Endothelial cell of umbilical vein (primary cell): ENCODE results near the gene VCL. TPM values are rescaled to one million over a fixed set of nuclear protein-coding genes. Genes with fewer than 3 reads are reported as not detected.

ENCODE experiments used
- BruUV-seq: library from RNA; stranded (reverse); fragments of 400-500 nt; replicated peaks from 2 replicates; lab custom pipeline; 2021; lab: Mats Ljungman, UMichigan
- CTCF ChIA-PET: fragments of 300-600, 350-600 bp; sonication (Branson Sonifier 250); formaldehyde crosslinking; loops from one replicate; lab custom pipeline; 2021; ENCODE audit warnings: antibody characterized with exemption, inconsistent platforms; lab: Charles Lee
- POLR2A ChIA-PET: fragments of 300-600, 350-600 bp; sonication (Branson Sonifier 250); formaldehyde crosslinking; loops from one replicate; lab custom pipeline; 2021; ENCODE audit warnings: antibody characterized with exemption, inconsistent platforms; lab: Charles Lee
- DNase-seq: peaks from one replicate; pipeline ENCODE4 v3.0.0-alpha.2; 2011; ENCODE audit warnings: low read depth, low spot score
- FAIRE-seq: peaks from 2 replicates; lab custom pipeline; 2011; peaks lifted over from hg19 to GRCh38; lab: Jason Lieb, UNC
- H2AFZ ChIP-seq: 2 replicates; pipeline ENCODE4 v1.6.0; 2012; ENCODE audit warnings: low read depth, low read length, control low read depth, inconsistent platforms
- H3K27ac ChIP-seq: 2 replicates; pipeline ENCODE4 v1.5.1; 2011; ENCODE audit warnings: low read depth, mild to moderate bottlenecking, control low read depth, low read length, moderate library complexity; ENCODE audit not compliant: insufficient read depth
- H3K27me3 ChIP-seq, 2 experiments: 2 replicates each; pipeline versions ENCODE4 v1.6.0 to v1.6.1; 2011; ENCODE audit warnings: low read length in 2 of 2, mixed read lengths in 1 of 2; ENCODE audit not compliant: control insufficient read depth in 2 of 2, insufficient read depth in 2 of 2
- H3K36me3 ChIP-seq, 2 experiments: 2 replicates in 1 of 2; 3 replicates in 1 of 2; pipeline ENCODE4 v1.5.1; 2011; ENCODE audit warnings: low read length in 2 of 2, mild to moderate bottlenecking in 1 of 2, moderate library complexity in 1 of 2; ENCODE audit not compliant: control insufficient read depth in 2 of 2, insufficient read depth in 2 of 2; ENCODE audit errors: extremely low read depth in 1 of 2
- H3K4me1 ChIP-seq: 3 replicates; pipeline ENCODE4 v1.5.1; 2011; ENCODE audit warnings: mild to moderate bottlenecking, low read length; ENCODE audit not compliant: control insufficient read depth, insufficient read depth; ENCODE audit errors: extremely low read depth
- H3K4me2 ChIP-seq: 2 replicates; pipeline ENCODE4 v1.6.1; 2011; ENCODE audit warnings: low read length, control low read depth, mixed read lengths; ENCODE audit not compliant: insufficient read depth
- H3K4me3 ChIP-seq, 3 experiments: fragments of 200-600 bp in 1 of 3; sonication (generic), shearing (Covaris generic) in 1 of 3; replicated peaks in 1 of 3; 2 replicates each; pipeline ENCODE4 v1.5.1; 2011 to 2016; ENCODE audit warnings: control low read depth in 3 of 3, low read length in 3 of 3, mild to moderate bottlenecking in 2 of 3, inconsistent platforms in 1 of 3, low read depth in 1 of 3, moderate library complexity in 1 of 3; ENCODE audit not compliant: insufficient read depth in 1 of 3
- H3K79me2 ChIP-seq: 2 replicates; pipeline ENCODE4 v1.6.0; 2012; ENCODE audit warnings: low read length, inconsistent platforms; ENCODE audit not compliant: control insufficient read depth, insufficient read depth
- H3K9ac ChIP-seq: replicated peaks from 2 replicates; pipeline ENCODE3; 2011; ENCODE audit warnings: low read length, control low read depth; ENCODE audit not compliant: insufficient read depth; ENCODE audit errors: extremely low read depth
- H3K9me1 ChIP-seq: replicated peaks from 3 replicates; pipeline ENCODE4 v1.6.0; 2011; ENCODE audit warnings: mild to moderate bottlenecking, low read length; ENCODE audit not compliant: control insufficient read depth, insufficient read depth; ENCODE audit errors: extremely low read depth
- H3K9me3 ChIP-seq: replicated peaks from 2 replicates; pipeline ENCODE4 v1.5.1; 2012; ENCODE audit warnings: low read length, inconsistent platforms; ENCODE audit not compliant: control insufficient read depth, insufficient read depth
- H4K20me1 ChIP-seq: replicated peaks from 2 replicates; pipeline ENCODE3; 2011; ENCODE audit warnings: mild to moderate bottlenecking, low read length; ENCODE audit not compliant: control insufficient read depth, insufficient read depth; ENCODE audit errors: extremely low read depth
- CTCF ChIP-seq, 2 donors: IDR thresholded peaks; 1 replicate in 1 of 2; 2 replicates in 1 of 2; pipeline ENCODE4 v1.5.1; 2011; ENCODE audit warnings: low read length in 2 of 2, mild to moderate bottlenecking in 2 of 2, moderate library complexity in 2 of 2, control low read depth in 1 of 2, inconsistent platforms in 1 of 2, low read depth in 1 of 2; ENCODE audit not compliant: insufficient read depth in 1 of 2; ENCODE audit errors: extremely low read depth in 1 of 2
- EZH2 ChIP-seq: IDR thresholded peaks from 2 replicates; pipeline ENCODE4 v1.6.1; 2012; ENCODE audit warnings: borderline replicate concordance, low read depth, mild to moderate bottlenecking, moderate library complexity, low read length, inconsistent platforms; ENCODE audit not compliant: severe bottlenecking
- FOS ChIP-seq: IDR thresholded peaks from 2 replicates; pipeline ENCODE4 v1.6.1; 2011; ENCODE audit warnings: mild to moderate bottlenecking, low read length, moderate library complexity, borderline replicate concordance; ENCODE audit not compliant: insufficient read depth
- GATA2 ChIP-seq: IDR thresholded peaks from 2 replicates; pipeline ENCODE4 v1.7.0; 2011; ENCODE audit warnings: low read depth, mild to moderate bottlenecking, moderate library complexity, mixed read lengths, low read length; ENCODE audit not compliant: insufficient read length, insufficient read depth
- JUN ChIP-seq: IDR thresholded peaks from 2 replicates; pipeline ENCODE4 v1.6.1; 2011; ENCODE audit warnings: borderline replicate concordance, low read depth; ENCODE audit not compliant: insufficient read length, insufficient read depth
- MAX ChIP-seq: IDR thresholded peaks from 2 replicates; pipeline ENCODE4 v1.6.1; 2011; ENCODE audit not compliant: insufficient read depth, insufficient read length
- MYC ChIP-seq: IDR thresholded peaks from one replicate; pipeline ENCODE4 v1.6.1; 2011; ENCODE audit warnings: mild to moderate bottlenecking, low read depth, low read length
- POLR2A ChIP-seq: IDR thresholded peaks from 2 replicates; pipeline ENCODE4 v1.6.1; 2012; ENCODE audit warnings: low read depth, mild to moderate bottlenecking, control low read depth, low read length
- POLR2AphosphoS5 ChIP-seq: IDR thresholded peaks from 2 replicates; pipeline ENCODE4 v1.6.1; 2012; ENCODE audit warnings: low read depth, mild to moderate bottlenecking, control low read depth, low read length, moderate library complexity; ENCODE audit not compliant: insufficient read depth
- dilution Hi-C: fragments of 300-500 bp; cut with MboI; formaldehyde crosslinking; loops from one replicate; pipeline ENCODE4 v1.15.0; 2019; ENCODE audit warnings: low sequenced_read_pairs; ENCODE audit not compliant: extremely low pct_ligation_motif_present
- intact Hi-C: fragments of 100-400 bp; cut with micrococcal nuclease; formaldehyde crosslinking; loops from one replicate; pipeline ENCODE4 v1.10.0; 2022
- polyA plus RNA-seq, 4 experiments: library from polyadenylated mRNA; depleted of rRNA in 3 of 4; stranded (reverse) in 3 of 4; unstranded in 1 of 4; fragments of >200 nt; gene quantifications; 2 replicates each; pipeline versions ENCODE4 v1.2.1 to v1.2.3, GENCODE V29; 2011 to 2012; ENCODE audit warnings: missing spikeins in 1 of 4
- total RNA-seq: library from RNA; stranded (reverse); gene quantifications from 2 replicates; pipeline ENCODE4 v1.2.3, GENCODE V29; 2021

VCL gene
- total and polyA plus RNA-seq, 2 donors (not counting 3 experiments of a cell fraction or from before 2014, with no cell fraction given) = 95.4 to 231 TPM

- Histone ChIP-seq H3K9me1 (no peaks in the 10 kb centered on the region), H2AFZ (no peak overlapping the region), H3K9me3 (no peaks in the 10 kb centered on the region), H4K20me1 (no peaks in the 10 kb centered on the region), H3K4me2 (no peak overlapping the region), H3K36me3 (no peaks in the 10 kb centered on the region), H3K27me3 (no peaks in the 10 kb centered on the region), H3K79me2 (peaks cover 4% of the 10 kb centered on the region), H3K4me1 (peaks cover 21% of the 10 kb centered on the region), H3K9ac (no peak overlapping the region), H3K4me3 (no peak overlapping the region), H3K27ac (no peak overlapping the region)
- FAIRE-seq = no peak
- TF ChIP-seq MYC (no peak), JUN (no peak), CTCF (IDR thresholded peaks at IDR 0.05; ENCODE audit: extremely low read depth in 1 of 2, insufficient read depth in 1 of 2, low read depth in 1 of 2, low read length in 2 of 2) (no peak), POLR2AphosphoS5 (no peak), MAX (no peak), GATA2 (no peak), POLR2A (no peak), FOS (no peak), EZH2 (no peak)
- CTCF ChIA-PET = interaction anchor here (0.7 to 1.1 kb wide), 3 partner anchors 11 to 67 kb away, joined by 3 to 5 read pairs (median 4); partner anchors contain the start of gene ADK
- POLR2A ChIA-PET = no interaction called here
- dilution Hi-C loops = no loop called here
- BruUV-seq = no TSS peak
- intact Hi-C loops = no loop called here
- no peak for DNase-seq
Measured at GRCh38 chr10:74167443-74167842, 169.5 kb downstream of the VCL start.

Other genes with a start within 250 kb of the VCL start
- 31.7 and 34.9 TPM in 2 replicates for gene CHCHD1, start 216.1 kb upstream of the VCL start, total RNA-seq
- gene CHCHD1, start 216.1 kb upstream of the VCL start, polyA plus RNA-seq = 32.1 and 39.2 TPM in 2 replicates
- 111 and 112 TPM in 2 replicates for gene ZSWIM8, start 212.5 kb upstream of the VCL start, total RNA-seq
- gene ZSWIM8, start 212.5 kb upstream of the VCL start, polyA plus RNA-seq = 230 and 372 TPM in 2 replicates
- 26.3 and 30.2 TPM in 2 replicates for gene NDST2, start 186.5 kb upstream of the VCL start, total RNA-seq
- gene NDST2, start 186.5 kb upstream of the VCL start, polyA plus RNA-seq = 25.0 and 30.1 TPM in 2 replicates
- 28.1 and 33.6 TPM in 2 replicates for gene CAMK2G, start 123.6 kb upstream of the VCL start, total RNA-seq
- gene CAMK2G, start 123.6 kb upstream of the VCL start, polyA plus RNA-seq = 26.8 and 27.2 TPM in 2 replicates
- gene PLAU, start 87.0 kb upstream of the VCL start, total RNA-seq = 32.5 and 34.9 TPM in 2 replicates
- 22.0 and 23.6 TPM in 2 replicates for gene PLAU, start 87.0 kb upstream of the VCL start, polyA plus RNA-seq
- gene AP3M1, start 152.7 kb downstream of the VCL start, total RNA-seq = 52.9 and 58.8 TPM in 2 replicates
- gene AP3M1, start 152.7 kb downstream of the VCL start, polyA plus RNA-seq = 28.6 and 34.0 TPM in 2 replicates
- 38.1 and 46.5 TPM in 2 replicates for gene ADK, start 153.1 kb downstream of the VCL start, total RNA-seq
- 7.6 and 11.7 TPM in 2 replicates for gene ADK, start 153.1 kb downstream of the VCL start, polyA plus RNA-seq